Mucosa of descending colon (tissue), 3 donors: ENCODE data around the gene TINAGL1. TPM values are rescaled to one million over a fixed set of nuclear protein-coding genes. Genes with fewer than 3 reads are reported as not detected.

Experiments
- ATAC-seq: fragments of 200-7000 bp; cut with Tn5 transposase; one replicate; pipeline ENCODE4 v1.9.1; 2020; ENCODE audit warnings: mild to moderate bottlenecking, moderate library complexity
- DNase-seq, 3 donors: peaks; one replicate each; pipeline ENCODE4 v3.0.0-alpha.2; 2020
- H3K36me3 ChIP-seq: fragments of 200-600 bp; one replicate; pipeline ENCODE4 v1.8.0; 2021; ENCODE audit warnings: low read depth, mild to moderate bottlenecking
- H3K4me1 ChIP-seq: fragments of 200-600 bp; one replicate; pipeline ENCODE4 v1.8.0; 2021; ENCODE audit warnings: low read depth, mild to moderate bottlenecking
- H3K4me3 ChIP-seq: fragments of 200-600 bp; one replicate; pipeline ENCODE4 v1.8.0; 2021; ENCODE audit warnings: mild to moderate bottlenecking
- H3K9me3 ChIP-seq: fragments of 200-600 bp; one replicate; pipeline ENCODE4 v1.8.0; 2021; ENCODE audit warnings: mild to moderate bottlenecking
- CTCF ChIP-seq: fragments of 200-600 bp; IDR thresholded peaks from one replicate; pipeline ENCODE4 v1.8.0; 2022; ENCODE audit warnings: antibody characterized with exemption, mild to moderate bottlenecking
- intact Hi-C, 2 donors: fragments of 100-400 bp; cut with DNase I in 1 of 2; cut with micrococcal nuclease in 1 of 2; formaldehyde crosslinking; loops; one replicate each; pipeline versions ENCODE4 v1.11.0 to v1.11.1; 2022; cut with DNase I, micrococcal nuclease
- total RNA-seq, 3 donors: library from RNA; stranded (reverse); fragmentation: NEBNext Ultra II Directional in 2 of 3; extraction: Animal tissue kit (Norgen Biotek cat#: 25700) in 2 of 3; gene quantifications; one replicate each; pipeline versions ENCODE4 v1.2.1 to v1.2.4, GENCODE V29; 2021 to 2023
- donor health status: DM: no; HTN: no; CAD: no; lungs with moderate emphysema.
- donor health status: DM: no; HTN: no; CAD: no.
- donor health status: DM: no; HTN: yes; CAD: no.

TINAGL1 gene
- total RNA-seq, 3 donors from 2014 or later, result 104 to 169 (median 148) TPM

DNA sequence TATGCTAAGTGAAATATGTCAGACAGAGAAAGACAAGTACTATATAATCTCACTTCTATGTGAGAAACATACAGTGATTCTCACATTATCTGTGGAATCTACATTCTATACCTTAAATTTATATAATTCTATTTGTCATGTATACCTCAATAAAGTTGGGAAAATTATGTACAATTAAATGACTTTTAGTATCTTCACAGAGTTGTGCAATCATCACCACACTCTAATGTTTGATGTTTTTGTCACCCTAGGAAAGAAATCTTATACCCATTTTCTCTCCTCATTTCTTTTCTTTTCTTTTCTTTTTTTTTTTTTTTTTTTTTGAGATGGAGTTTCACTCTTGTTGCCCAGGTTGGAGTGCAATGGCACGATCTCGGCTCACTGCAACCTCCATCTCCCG is 37.0 kb upstream of the TINAGL1 start:
- Histone ChIP-seq H3K4me1 (peaks cover 27% of the 10 kb centered on the region), H3K9me3 (peaks cover 12% of the 10 kb centered on the region), H3K36me3 (no peaks in the 10 kb centered on the region), H3K4me3 (no peak overlapping the region)
- no peak for DNase-seq
- TF ChIP-seq CTCF, result no peak
- intact Hi-C loops, result no loop called here
- no peak for ATAC-seq

DNA sequence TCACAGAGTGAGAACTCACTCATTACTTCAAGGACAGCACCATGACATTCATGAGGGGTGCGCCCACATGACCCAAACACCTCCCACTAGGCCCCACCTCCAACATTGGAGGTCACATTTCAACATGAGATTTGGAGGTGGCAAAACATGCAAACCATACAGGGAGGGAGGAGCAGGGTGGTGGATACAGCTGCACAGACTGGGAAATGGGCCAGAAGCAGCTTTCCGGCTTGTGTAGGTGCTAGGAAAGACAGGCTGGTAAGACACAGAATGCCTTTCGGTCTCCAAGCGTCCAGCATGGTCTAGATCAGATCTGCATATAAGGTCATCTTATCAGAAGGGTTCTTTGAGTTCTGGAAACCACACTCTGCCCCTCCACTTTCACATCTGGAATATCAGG is 35.1 kb upstream of the TINAGL1 start:
- Histone ChIP-seq H3K36me3 (no peaks in the 10 kb centered on the region), H3K4me3 (no peak overlapping the region), H3K4me1 (peaks cover 16% of the 10 kb centered on the region), H3K9me3 (peaks cover 12% of the 10 kb centered on the region)
- ATAC-seq (no peak), DNase-seq (no peak)
- no peak for TF ChIP-seq CTCF
- intact Hi-C loops, result loop anchor here in 1 of 2 donors (10.0 kb wide), 1 partner anchor 86 kb away; no protein-coding TSS in a partner anchor

GRCh38 chr1:31545927-31546540 is 30.3 kb upstream of the TINAGL1 start:
- TF ChIP-seq CTCF, result no peak
- no peak for DNase-seq
- intact Hi-C loops, result loop anchor here in 1 of 2 donors (10.0 kb wide), 1 partner anchor 91 kb away; no protein-coding TSS in a partner anchor
- Histone ChIP-seq H3K9me3 (peaks cover 12% of the 10 kb centered on the region), H3K36me3 (no peaks in the 10 kb centered on the region), H3K4me3 (no peak overlapping the region), H3K4me1 (peaks cover 6% of the 10 kb centered on the region)
- ATAC-seq, result no peak

DNA sequence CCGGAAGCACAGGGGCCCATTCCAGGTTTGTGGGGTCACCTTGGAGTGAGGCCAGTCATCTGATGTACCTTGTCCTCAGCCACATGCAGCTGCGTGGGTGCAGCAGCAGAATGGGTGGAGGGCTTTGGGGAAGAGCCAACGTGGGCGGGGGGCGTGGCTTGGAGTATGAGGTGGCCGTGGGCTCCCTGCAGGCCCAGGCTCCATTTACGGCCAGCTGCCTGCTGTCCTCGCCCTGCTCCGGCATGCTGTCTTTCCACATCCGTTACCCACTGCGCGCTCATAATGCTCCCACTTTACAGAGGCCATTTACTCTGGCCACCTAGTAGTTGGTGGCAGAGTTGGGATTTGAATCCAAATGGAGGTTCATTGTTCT is 27.8 kb upstream of the TINAGL1 start:
- Histone ChIP-seq H3K4me1 (peaks cover 6% of the 10 kb centered on the region), H3K36me3 (no peaks in the 10 kb centered on the region), H3K4me3 (no peak overlapping the region), H3K9me3 (no peaks in the 10 kb centered on the region)
- ATAC-seq, result peak; percentile 5
- peak; percentile 56 to 66 (median 58) for DNase-seq
- intact Hi-C loops, result loop anchor here in 1 of 2 donors (10.0 kb wide), 1 partner anchor 94 kb away; no protein-coding TSS in a partner anchor
- TF ChIP-seq CTCF, result no peak

DNA sequence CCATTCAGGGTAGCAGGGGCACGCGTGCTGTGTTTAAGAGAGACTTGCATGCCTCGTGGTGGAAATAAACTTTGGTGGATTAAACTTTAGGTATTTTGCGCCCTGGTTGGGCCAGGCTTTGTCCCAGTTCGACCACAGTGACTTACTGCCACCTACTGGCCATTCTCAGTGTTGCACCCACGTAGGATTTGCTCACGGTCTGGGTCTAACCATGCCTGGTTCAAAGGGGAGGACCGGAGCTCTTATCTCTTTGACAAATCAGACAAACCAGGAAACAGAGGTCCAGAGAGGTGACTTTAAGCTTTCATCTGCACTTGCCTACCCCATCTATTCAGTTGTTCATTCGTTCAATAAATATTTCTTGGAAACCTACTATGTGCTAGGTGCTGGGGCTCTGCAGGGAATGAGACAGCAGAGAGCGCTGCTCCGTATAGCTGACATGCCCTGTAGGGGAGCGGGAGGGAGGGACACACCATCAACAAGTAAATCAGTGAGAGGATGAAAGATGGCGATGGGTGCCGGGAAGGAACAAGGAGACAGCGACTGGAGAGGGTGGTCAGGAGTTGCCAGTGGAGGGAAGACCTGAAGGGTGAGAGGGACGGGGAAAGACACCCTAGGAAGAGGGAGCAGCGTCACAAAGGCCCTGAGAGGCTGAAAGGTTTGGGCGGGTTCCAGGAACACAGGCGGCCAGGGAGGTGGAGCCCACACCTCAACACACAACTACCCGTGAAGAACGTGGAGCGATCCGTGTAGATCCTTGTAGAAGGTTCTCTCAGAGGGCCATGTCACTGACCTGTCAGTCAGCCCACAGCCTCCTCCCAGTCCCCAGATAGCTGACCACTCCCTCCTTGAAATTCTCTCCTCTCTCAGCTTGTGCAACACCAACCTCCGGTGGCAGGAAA is 27.2 kb upstream of the TINAGL1 start:
- intact Hi-C loops, result loop anchor here in 1 of 2 donors (10.0 kb wide), 1 partner anchor 94 kb away; no protein-coding TSS in a partner anchor

More for the DNA sequence above, 27.2 kb upstream of the TINAGL1 start:
- H3K36me3 ChIP-seq, result no peaks in the 10 kb centered on the region
- no peak overlapping the region for H3K4me3 ChIP-seq
- peak; percentile 74 to 99 (median 95) for DNase-seq
- TF ChIP-seq CTCF, result peak; percentile 90
- peak; percentile 94 for ATAC-seq
- H3K4me1 ChIP-seq, result peaks cover 6% of the 10 kb centered on the region
- no peaks in the 10 kb centered on the region for H3K9me3 ChIP-seq
